Mucosa of stomach (tissue), 1 donor: ENCODE results near the gene TMEM80.
"Not testable (repeated sequence)": the region's sequence is repeated elsewhere in the genome, so short reads cannot be mapped to it uniquely, and the experiment has no call there.

Source experiments
- H3K27me3 ChIP-seq: one replicate; pipeline ENCODE4 v1.7.0; 2013; ENCODE audit warnings: mild to moderate bottlenecking, low read length; ENCODE audit not compliant: control insufficient read depth, insufficient read depth
- H3K36me3 ChIP-seq: one replicate; pipeline ENCODE4 v1.7.0; 2013; ENCODE audit warnings: low read length; ENCODE audit not compliant: control insufficient read depth, insufficient read depth
- H3K4me1 ChIP-seq: one replicate; pipeline ENCODE4 v1.7.0; 2013; ENCODE audit warnings: mild to moderate bottlenecking, low read length; ENCODE audit not compliant: control insufficient read depth, insufficient read depth
- H3K4me3 ChIP-seq: one replicate; pipeline ENCODE4 v1.7.0; 2013; ENCODE audit warnings: low read length
- H3K9ac ChIP-seq: one replicate; pipeline ENCODE4 v1.7.0; 2013; ENCODE audit warnings: mild to moderate bottlenecking, low read length, moderate library complexity
- H3K9me3 ChIP-seq: one replicate; pipeline ENCODE4 v1.7.0; 2013; ENCODE audit warnings: mild to moderate bottlenecking, low read length, moderate library complexity; ENCODE audit not compliant: control insufficient read depth
- donor health status: Pancreatic carcinoma.

The TMEM80 gene

DNA sequence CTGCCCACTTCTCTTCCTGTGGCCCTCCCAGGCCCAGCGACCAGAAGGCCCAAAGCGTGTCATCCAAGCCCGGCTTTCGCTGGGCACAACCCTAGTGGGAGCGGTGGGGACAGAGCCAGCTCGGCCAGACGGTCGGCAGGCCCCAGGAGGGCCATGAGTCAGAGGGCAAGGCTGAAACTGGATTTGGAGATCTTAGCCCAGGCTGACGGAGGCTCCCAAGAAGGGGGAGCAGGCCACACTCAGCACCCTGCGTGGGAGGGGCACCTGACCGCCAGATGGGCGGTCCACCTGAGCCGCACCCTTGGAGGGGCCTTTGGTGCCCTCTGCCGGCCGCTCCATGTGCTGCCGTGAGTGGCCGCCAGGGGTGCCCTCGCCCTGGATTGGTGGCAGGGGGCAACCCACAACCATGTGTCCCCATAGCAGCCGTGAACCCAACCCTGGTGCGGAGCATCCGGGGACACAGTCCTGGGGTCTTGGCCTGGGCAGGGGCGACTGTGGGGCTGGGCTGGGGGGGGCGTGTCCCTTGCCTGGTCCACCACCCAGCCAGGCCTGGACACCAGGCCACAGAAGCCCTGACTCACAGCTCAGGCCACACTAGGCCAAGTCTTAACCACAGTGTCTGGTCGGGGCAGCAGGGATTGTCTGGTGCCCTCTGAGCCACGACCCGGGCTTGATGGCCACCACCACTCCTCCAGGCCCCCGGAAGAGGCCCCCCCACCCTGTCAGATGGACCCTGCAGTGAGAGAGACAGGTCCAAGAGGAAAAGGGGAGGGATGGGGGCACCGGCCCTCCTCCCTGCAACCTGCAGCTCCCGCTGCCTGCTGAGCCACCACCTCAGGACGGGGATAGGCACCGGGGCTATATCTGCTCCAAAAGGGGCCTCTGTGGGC lies 32.5 kb downstream of the TMEM80 start:
- Histone ChIP-seq H3K9me3 (no peaks in the 10 kb centered on the region), H3K27me3 (peaks cover 21% of the 10 kb centered on the region), H3K9ac (peak overlapping the region; percentile 28), H3K4me3 (no peak overlapping the region), H3K4me1 (peaks cover 42% of the 10 kb centered on the region), H3K36me3 (peaks cover 7% of the 10 kb centered on the region)

DNA sequence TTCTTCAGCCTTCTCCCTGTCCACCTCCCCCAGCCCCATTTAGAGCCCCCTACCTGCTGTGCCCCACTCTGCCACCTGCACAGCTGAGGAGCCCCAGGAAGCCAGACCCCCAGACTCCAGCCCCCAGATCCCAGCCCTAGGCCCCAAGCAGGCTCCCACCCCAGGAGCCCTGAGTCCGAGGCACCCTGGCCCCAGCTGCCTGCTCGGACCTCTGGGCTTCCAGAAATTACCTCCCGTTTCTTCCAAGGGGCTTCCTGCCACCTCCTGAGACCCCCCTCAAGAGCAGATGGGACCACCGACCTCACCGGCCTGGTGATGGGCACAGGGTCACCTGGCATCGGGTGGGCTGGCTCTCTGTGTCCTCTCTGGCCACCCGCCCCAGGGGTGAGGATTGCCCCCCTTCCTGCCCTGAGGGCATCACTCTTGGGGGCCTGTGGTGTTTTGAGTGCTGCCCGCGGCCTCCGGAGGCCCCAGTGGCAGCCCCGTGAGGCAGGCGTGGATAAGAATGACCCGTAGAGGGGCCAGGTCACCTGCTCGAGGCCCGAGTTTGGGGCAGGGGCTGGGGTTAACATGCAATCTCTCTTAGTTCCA lies 33.4 kb downstream of the TMEM80 start:
- H3K4me3 ChIP-seq: no peak overlapping the region
- H3K9ac ChIP-seq: no peak overlapping the region
- H3K4me1 ChIP-seq: peaks cover 41% of the 10 kb centered on the region

DNA sequence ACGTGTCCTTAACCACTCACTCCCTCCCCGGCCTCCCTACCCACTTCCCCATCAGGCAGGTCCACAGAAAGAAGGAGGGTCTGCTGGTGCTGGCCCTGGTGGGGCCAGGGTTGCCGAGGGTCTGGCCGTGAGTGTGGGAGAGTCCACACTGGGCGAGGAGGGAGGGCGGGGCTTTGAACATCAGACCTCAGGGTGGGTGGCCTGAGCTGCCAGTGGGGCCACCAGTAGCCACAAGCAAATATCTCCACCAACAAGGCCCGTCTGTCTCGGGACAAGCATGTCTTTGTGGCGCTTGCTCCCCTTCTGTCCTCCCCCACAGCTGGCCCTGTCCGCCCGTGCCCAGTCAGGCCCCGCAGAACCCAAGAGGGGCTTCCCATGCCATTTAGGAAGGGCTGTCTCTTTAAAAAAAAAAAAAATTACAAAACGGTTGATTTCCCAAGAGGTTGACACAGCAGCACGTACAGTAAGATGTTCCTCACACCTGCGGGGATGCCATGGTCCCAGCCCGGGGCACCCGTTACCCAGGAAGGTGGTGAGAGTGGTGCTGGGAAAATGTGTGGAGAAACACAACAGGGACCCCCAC lies 34.0 kb downstream of the TMEM80 start:
- H3K9ac ChIP-seq: no peak overlapping the region
- H3K36me3 ChIP-seq: no peaks in the 10 kb centered on the region
- H3K9me3 ChIP-seq: no peaks in the 10 kb centered on the region
- H3K4me3 ChIP-seq: no peak overlapping the region
- peaks cover 41% of the 10 kb centered on the region for H3K4me1 ChIP-seq
- H3K27me3 ChIP-seq: peaks cover 21% of the 10 kb centered on the region

More for the DNA sequence above, 33.4 kb downstream of the TMEM80 start:
- no peaks in the 10 kb centered on the region for H3K9me3 ChIP-seq
- H3K27me3 ChIP-seq: peaks cover 21% of the 10 kb centered on the region
- H3K36me3 ChIP-seq: peaks cover 2% of the 10 kb centered on the region

DNA sequence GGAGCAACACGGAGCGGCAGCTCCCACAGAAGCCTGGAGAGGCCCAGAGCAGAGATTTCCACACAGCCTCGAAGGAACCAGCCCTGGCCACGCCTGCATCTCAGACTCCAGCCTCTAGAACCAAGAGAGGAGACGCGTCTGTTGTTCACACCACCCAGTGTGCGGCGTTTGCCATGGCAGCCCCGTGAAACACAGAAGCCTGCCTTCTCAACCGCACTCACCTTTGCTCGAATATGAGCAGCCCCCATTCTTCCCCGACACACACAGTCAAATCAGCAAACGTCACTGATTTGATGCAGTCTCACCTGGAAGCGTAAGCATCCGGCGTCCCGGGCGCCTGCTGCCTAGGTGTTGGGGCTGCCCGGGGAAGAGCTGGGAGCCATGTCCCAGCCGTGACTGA lies 37.5 kb downstream of the TMEM80 start:
- Histone ChIP-seq H3K4me3 (no peak overlapping the region), H3K9me3 (no peaks in the 10 kb centered on the region), H3K36me3 (no peaks in the 10 kb centered on the region), H3K27me3 (peaks cover 17% of the 10 kb centered on the region), H3K4me1 (peaks cover 25% of the 10 kb centered on the region), H3K9ac (no peak overlapping the region)

DNA sequence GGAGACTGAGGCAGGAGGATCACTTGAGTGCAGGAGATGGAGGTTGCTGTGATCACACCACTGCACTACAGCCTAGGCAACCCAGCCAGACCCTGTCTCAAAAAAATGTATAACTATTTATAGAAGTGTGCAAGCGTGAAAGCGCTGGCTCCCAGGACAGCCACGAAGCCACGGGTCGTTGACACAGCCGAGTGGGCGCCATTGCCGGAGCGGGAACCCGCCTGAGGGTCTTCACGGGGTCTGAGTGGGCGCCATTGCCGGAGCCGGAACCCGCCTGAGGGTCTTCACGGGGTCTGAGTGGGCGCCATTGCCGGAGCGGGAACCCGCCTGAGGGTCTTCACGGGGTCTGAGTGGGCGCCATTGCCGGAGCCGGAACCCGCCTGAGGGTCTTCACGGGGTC lies 38.9 kb downstream of the TMEM80 start:
- not testable (repeated sequence) for H3K9ac ChIP-seq, H3K9me3 ChIP-seq, H3K4me3 ChIP-seq, H3K36me3 ChIP-seq
- H3K27me3 ChIP-seq: peaks cover 11% of the 10 kb centered on the region
- peaks cover 11% of the 10 kb centered on the region for H3K4me1 ChIP-seq

DNA sequence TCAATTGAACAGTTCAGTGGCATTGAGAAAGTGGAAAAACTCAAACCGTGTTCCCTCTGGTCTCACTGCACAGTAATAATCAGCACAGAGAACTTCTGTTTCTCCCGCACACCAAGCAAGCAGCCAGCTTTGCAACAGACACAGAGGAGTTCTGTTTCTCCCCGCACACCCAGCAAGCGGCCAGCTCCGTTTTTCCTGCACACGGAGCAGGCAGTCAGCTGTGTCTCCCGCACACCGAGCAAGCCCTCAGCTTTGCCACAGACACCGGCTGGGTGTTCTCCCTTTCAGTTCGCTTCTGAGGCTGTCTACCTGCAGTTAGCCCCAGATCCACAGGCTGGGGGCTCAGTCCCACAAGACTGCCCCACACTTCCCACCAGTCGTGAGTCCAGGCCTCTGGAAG lies 41.8 kb downstream of the TMEM80 start:
- Histone ChIP-seq H3K9me3 (no peaks in the 10 kb centered on the region), H3K36me3 (no peaks in the 10 kb centered on the region), H3K4me1 (peaks cover 10% of the 10 kb centered on the region), H3K27me3 (peaks cover 9% of the 10 kb centered on the region), H3K4me3 (no peak overlapping the region), H3K9ac (peak overlapping the region; percentile 50)

DNA sequence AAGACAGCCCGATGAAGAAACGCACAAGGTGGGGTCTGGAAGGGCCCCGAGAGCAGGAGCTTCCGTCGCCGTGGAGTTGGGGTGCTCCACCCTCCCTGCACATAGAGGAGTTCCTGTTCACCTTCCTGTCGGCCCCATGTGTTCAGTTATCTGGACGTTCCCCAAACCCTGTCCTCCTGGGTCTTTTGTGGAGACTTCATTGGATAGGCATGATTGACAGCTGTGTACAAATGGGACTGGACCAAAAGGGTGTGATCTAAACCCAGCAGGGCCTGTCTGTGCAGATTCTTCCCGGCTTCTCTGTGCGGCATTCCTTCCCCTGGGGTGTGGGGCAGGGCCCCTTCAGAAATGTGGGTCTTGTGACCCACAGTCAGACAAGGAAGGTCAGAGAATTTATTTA lies 42.3 kb downstream of the TMEM80 start:
- H3K36me3 ChIP-seq, H3K9me3 ChIP-seq, H3K4me3 ChIP-seq: not testable (repeated sequence)
- peaks cover 10% of the 10 kb centered on the region for H3K4me1 ChIP-seq
- H3K27me3 ChIP-seq: peaks cover 14% of the 10 kb centered on the region
- peak overlapping the region; percentile 50 for H3K9ac ChIP-seq

DNA sequence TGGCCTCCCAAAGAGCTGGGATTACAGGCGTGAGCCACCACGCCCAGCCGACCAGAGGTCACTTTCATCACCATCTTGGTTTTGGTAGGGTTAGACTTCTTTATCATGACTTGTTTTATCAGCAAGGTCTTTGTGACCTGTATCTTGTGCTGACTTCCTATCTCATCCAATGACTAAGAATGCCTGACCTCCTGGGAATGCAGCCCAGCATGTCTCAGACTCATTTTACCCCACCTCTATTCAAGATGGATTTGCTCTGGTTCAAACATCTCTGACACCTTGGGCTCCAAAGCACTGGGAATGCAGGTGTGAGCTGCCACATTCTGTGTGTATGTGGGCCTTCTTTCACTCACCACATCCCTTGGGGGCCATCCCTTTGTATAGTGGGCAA lies 46.5 kb downstream of the TMEM80 start:
- Histone ChIP-seq H3K36me3 (no peaks in the 10 kb centered on the region), H3K4me1 (peaks cover 10% of the 10 kb centered on the region), H3K27me3 (peaks cover 14% of the 10 kb centered on the region), H3K9me3 (no peaks in the 10 kb centered on the region), H3K4me3 (no peak overlapping the region), H3K9ac (no peak overlapping the region)

DNA sequence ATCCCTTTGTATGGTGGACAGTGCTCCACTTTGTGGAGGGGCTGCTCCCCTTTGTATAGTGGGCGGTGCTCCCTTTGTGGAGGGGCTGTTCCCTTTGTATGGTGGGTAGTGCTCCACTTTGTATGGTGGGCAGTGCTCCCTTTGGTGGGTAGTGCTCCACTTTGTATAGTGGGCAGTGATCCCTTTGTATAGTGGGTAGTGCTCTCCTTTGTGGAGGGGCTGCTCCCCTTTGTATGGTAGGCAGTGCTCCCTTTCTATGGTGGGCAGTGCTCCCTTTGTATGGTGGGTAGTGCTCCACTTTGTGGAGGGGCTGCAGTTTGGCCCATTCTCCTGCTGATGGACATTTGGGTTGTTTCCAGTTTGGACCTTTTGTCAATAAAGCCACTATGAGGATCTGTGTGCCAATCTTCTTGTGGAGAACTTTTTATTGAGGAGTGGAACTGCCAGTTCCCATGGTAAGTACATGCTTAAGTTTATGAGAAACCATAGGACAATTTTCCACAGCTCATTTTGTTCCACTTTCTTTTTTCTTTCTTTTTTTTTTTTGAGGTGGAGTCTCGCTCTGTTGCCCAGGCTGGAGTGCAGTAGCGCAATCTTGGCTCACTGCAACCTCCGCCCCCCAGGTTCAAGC lies 47.1 kb downstream of the TMEM80 start:
- no peaks in the 10 kb centered on the region for H3K36me3 ChIP-seq
- H3K27me3 ChIP-seq: peaks cover 9% of the 10 kb centered on the region
- peaks cover 4% of the 10 kb centered on the region for H3K4me1 ChIP-seq
- no peak overlapping the region for H3K9ac ChIP-seq
- no peak overlapping the region for H3K4me3 ChIP-seq
- no peaks in the 10 kb centered on the region for H3K9me3 ChIP-seq

DNA sequence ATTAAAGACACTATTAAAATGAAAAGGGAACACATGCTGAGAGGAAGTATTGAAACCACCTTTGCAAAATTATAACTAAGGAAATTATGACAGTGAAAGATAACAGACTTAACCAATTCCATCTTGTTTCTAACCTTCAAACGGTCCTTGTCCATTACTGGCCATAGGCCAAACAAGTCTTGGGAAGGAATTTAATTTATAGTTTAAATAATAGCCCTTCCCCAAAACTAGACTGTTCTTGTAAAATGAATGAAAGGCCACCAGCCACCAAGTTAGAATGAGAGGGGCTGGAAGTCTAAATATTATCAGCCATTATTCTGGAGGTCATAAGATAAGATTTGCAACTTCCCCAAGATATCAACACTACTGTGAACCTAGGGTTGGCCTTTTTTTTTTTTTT lies 49.8 kb downstream of the TMEM80 start:
- Histone ChIP-seq H3K4me1 (peaks cover 16% of the 10 kb centered on the region), H3K4me3 (no peak overlapping the region), H3K36me3 (no peaks in the 10 kb centered on the region), H3K27me3 (peaks cover 5% of the 10 kb centered on the region), H3K9ac (no peak overlapping the region), H3K9me3 (no peaks in the 10 kb centered on the region)

DNA sequence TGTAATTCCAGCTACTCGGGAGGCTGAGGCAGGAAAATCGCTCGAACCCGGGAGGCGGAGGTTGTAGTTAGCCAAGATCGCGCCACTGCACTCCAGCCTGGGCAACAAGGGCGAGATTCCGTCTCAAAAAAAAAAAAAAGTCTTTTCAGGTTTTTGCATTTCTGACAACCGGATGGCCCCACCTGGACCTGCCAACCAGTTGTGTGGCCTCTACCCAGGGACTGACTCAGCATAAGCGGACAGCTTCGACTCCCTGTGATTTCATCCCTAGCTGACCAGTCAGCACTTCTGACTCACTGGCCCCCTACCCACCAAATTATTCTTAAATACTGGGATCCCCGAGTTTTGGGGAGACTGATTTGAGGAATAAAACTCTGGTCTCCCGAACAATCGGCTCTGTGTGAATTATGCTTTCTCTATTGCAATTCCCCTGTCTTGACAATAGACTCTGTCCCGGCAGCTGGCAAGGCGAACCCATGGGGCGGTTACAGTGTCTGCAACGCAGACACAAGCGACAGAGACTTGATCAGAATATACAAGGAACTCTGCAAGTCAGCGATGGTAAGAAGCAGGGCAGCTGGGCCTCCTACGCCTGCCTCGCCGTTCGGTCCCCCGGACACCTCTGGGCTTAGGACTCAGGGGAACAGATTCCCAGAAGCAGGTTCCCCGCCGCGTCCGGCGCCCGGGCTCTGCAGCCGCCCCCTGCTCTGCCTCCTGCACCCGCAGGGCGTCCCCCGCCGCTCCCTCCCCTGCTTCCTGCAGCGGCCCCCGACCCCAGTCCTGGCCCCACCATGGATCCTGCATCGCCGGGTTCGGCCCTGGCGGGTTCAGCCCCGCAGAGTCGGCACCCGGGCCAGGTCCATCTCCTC lies 50.9 kb downstream of the TMEM80 start:
- Histone ChIP-seq H3K9ac (peak overlapping the region; percentile 45), H3K9me3 (no peaks in the 10 kb centered on the region)

More for the DNA sequence above, 50.9 kb downstream of the TMEM80 start:
- Histone ChIP-seq H3K27me3 (peaks cover 5% of the 10 kb centered on the region), H3K4me1 (peaks cover 16% of the 10 kb centered on the region), H3K4me3 (peak overlapping the region; percentile 56), H3K36me3 (no peaks in the 10 kb centered on the region)
